H1 (cell line): Measurements from ENCODE around the gene TMEM266. TPM values are rescaled to one million over a fixed set of nuclear protein-coding genes. Genes with fewer than 3 reads are reported as not detected.

Experiments used
- CTCF ChIA-PET: fragments of 300-600 bp; sonication (Branson Sonifier 250); formaldehyde crosslinking; loops from one replicate; lab custom pipeline; 2021; ENCODE audit not compliant: partially characterized antibody; lab: Charles Lee
- POLR2A ChIA-PET: fragments of 300-600 bp; sonication (Branson Sonifier 250); formaldehyde crosslinking; loops from one replicate; lab custom pipeline; 2021; ENCODE audit warnings: inconsistent platforms; ENCODE audit not compliant: partially characterized antibody; lab: Charles Lee
- DNase-seq, 2 experiments: peaks; one replicate each; pipeline versions ENCODE4 v3.0.0 to v3.0.0-alpha.2; 2010 to 2022; ENCODE audit warnings: low spot score in 2 of 2, low read depth in 1 of 2, mixed read lengths in 1 of 2
- FAIRE-seq: peaks from 2 replicates; lab custom pipeline; 2011; peaks lifted over from hg19 to GRCh38; lab: Jason Lieb, UNC
- H2AFZ ChIP-seq: 2 replicates; pipeline ENCODE4 v1.8.1; 2012; ENCODE audit warnings: low read length, inconsistent platforms
- H2AK5ac ChIP-seq: 2 replicates; pipeline ENCODE4 v1.6.1; 2013; ENCODE audit warnings: low read depth, low read length
- H2BK120ac ChIP-seq: replicated peaks from 2 replicates; pipeline ENCODE3; 2013; ENCODE audit warnings: low read depth, low read length, inconsistent platforms
- H2BK12ac ChIP-seq: 2 replicates; pipeline ENCODE4 v1.6.1; 2013; ENCODE audit warnings: low read depth, low read length
- H2BK15ac ChIP-seq: 2 replicates; pipeline ENCODE4 v1.6.1; 2013; ENCODE audit warnings: low read length
- H2BK20ac ChIP-seq: 2 replicates; pipeline ENCODE4 v1.6.1; 2013; ENCODE audit warnings: low read length
- H2BK5ac ChIP-seq: 2 replicates; pipeline ENCODE4 v1.6.1; 2013; ENCODE audit warnings: low read depth, low read length
- H3K14ac ChIP-seq: 2 replicates; pipeline ENCODE4 v1.6.1; 2013; ENCODE audit warnings: inconsistent platforms; ENCODE audit not compliant: insufficient read length
- H3K18ac ChIP-seq: 2 replicates; pipeline ENCODE4 v1.6.1; 2013; ENCODE audit warnings: low read length; ENCODE audit errors: extremely low read depth
- H3K23ac ChIP-seq: 2 replicates; pipeline ENCODE4 v1.6.1; 2013; ENCODE audit warnings: inconsistent platforms; ENCODE audit not compliant: insufficient read length
- H3K23me2 ChIP-seq: 2 replicates; pipeline ENCODE4 v1.6.1; 2013; ENCODE audit warnings: low read depth, low read length
- H3K27ac ChIP-seq: 2 replicates; pipeline ENCODE4 v1.6.1; 2011; ENCODE audit warnings: low read depth, low read length, inconsistent platforms
- H3K27me3 ChIP-seq, 4 experiments: replicated peaks in 1 of 4; 1 replicate in 1 of 4; 2 replicates in 3 of 4; pipeline versions ENCODE4 v1.6.1 to v1.8.1; 2011 to 2013; ENCODE audit warnings: low read length in 3 of 4, mild to moderate bottlenecking in 3 of 4, inconsistent platforms in 2 of 4, mixed read lengths in 2 of 4, moderate library complexity in 1 of 4; ENCODE audit not compliant: control insufficient read depth in 3 of 4, insufficient read depth in 3 of 4; ENCODE audit errors: extremely low read depth in 1 of 4
- H3K36me3 ChIP-seq, 4 experiments: 2 replicates each; pipeline versions ENCODE4 v1.6.1 to v1.8.1; 2011 to 2013; ENCODE audit warnings: mild to moderate bottlenecking in 4 of 4, low read length in 3 of 4, moderate library complexity in 2 of 4, control low read depth in 1 of 4, inconsistent platforms in 1 of 4; ENCODE audit not compliant: insufficient read depth in 4 of 4, control insufficient read depth in 2 of 4
- H3K4ac ChIP-seq: replicated peaks from 2 replicates; pipeline ENCODE3; 2013; ENCODE audit warnings: low read length, low read depth, mixed read lengths, inconsistent platforms; ENCODE audit not compliant: insufficient read length
- H3K4me1 ChIP-seq, 4 experiments: replicated peaks in 1 of 4; 1 replicate in 1 of 4; 2 replicates in 3 of 4; pipeline versions ENCODE4 v1.6.1 to v1.8.1; 2011 to 2013; ENCODE audit warnings: low read length in 3 of 4, inconsistent platforms in 2 of 4, mixed read lengths in 1 of 4; ENCODE audit not compliant: insufficient read depth in 4 of 4, control insufficient read depth in 3 of 4
- H3K4me2 ChIP-seq, 2 experiments: 2 replicates each; pipeline versions ENCODE4 v1.6.1 to v1.8.1; 2011 to 2013; ENCODE audit warnings: low read depth in 2 of 2, low read length in 2 of 2, control low read depth in 1 of 2, inconsistent platforms in 1 of 2, mild to moderate bottlenecking in 1 of 2; ENCODE audit not compliant: insufficient read depth in 1 of 2
- H3K4me3 ChIP-seq, 4 experiments: fragments of 200-600, 300-600 bp in 1 of 4; sonication (generic), shearing (Covaris generic), sonication (Bioruptor Twin) in 1 of 4; 2 replicates each; pipeline versions ENCODE4 v1.5.1 to v1.8.1; 2011 to 2016; ENCODE audit warnings: low read length in 4 of 4, low read depth in 3 of 4, control low read depth in 2 of 4, inconsistent platforms in 2 of 4, mild to moderate bottlenecking in 2 of 4, mixed read lengths in 1 of 4, moderate library complexity in 1 of 4; ENCODE audit not compliant: insufficient read depth in 2 of 4; ENCODE audit errors: extremely low read depth in 1 of 4
- H3K56ac ChIP-seq: replicated peaks from 2 replicates; pipeline ENCODE3; 2013; ENCODE audit warnings: low read depth, mild to moderate bottlenecking, mixed read lengths, low read length, inconsistent platforms; ENCODE audit not compliant: insufficient read length
- H3K79me1 ChIP-seq: 2 replicates; pipeline ENCODE4 v1.6.1; 2013; ENCODE audit warnings: low read depth, low read length, control low read depth
- H3K79me2 ChIP-seq, 2 experiments: 2 replicates each; pipeline versions ENCODE4 v1.6.1 to v1.8.1; 2012 to 2013; ENCODE audit warnings: low read length in 2 of 2, mild to moderate bottlenecking in 2 of 2, inconsistent platforms in 1 of 2; ENCODE audit not compliant: insufficient read depth in 2 of 2, control insufficient read depth in 1 of 2
- H3K9ac ChIP-seq, 4 experiments: replicated peaks in 1 of 4; 1 replicate in 1 of 4; 2 replicates in 3 of 4; pipeline versions ENCODE4 v1.6.1 to v1.8.1; 2011 to 2013; ENCODE audit warnings: low read depth in 3 of 4, low read length in 3 of 4, control low read depth in 2 of 4, mild to moderate bottlenecking in 2 of 4, moderate library complexity in 2 of 4, inconsistent platforms in 1 of 4; ENCODE audit errors: extremely low read depth in 1 of 4
- H3K9me3 ChIP-seq, 2 experiments: 2 replicates each; pipeline versions ENCODE4 v1.6.1 to v1.8.1; 2012 to 2013; ENCODE audit warnings: mild to moderate bottlenecking in 2 of 2, moderate library complexity in 2 of 2, control low read depth in 1 of 2, inconsistent platforms in 1 of 2, low read depth in 1 of 2, low read length in 1 of 2, mixed read lengths in 1 of 2; ENCODE audit not compliant: insufficient read depth in 2 of 2
- H4K20me1 ChIP-seq, 2 experiments: replicated peaks in 1 of 2; 2 replicates each; pipeline versions ENCODE3 to v1.8.1; 2011 to 2013; ENCODE audit warnings: inconsistent platforms in 2 of 2, low read length in 2 of 2, mild to moderate bottlenecking in 1 of 2; ENCODE audit not compliant: insufficient read depth in 2 of 2, control insufficient read depth in 1 of 2
- H4K5ac ChIP-seq: 2 replicates; pipeline ENCODE4 v1.6.1; 2013; ENCODE audit warnings: low read length, low read depth, mixed read lengths, inconsistent platforms; ENCODE audit not compliant: insufficient read length
- H4K8ac ChIP-seq: 2 replicates; pipeline ENCODE4 v1.8.0; 2013; ENCODE audit warnings: mild to moderate bottlenecking, moderate library complexity, low read length, inconsistent platforms; ENCODE audit not compliant: insufficient read depth; ENCODE audit errors: extremely low read depth
- H4K91ac ChIP-seq: replicated peaks from 2 replicates; pipeline ENCODE3; 2013; ENCODE audit warnings: low read length, mixed read lengths, inconsistent platforms; ENCODE audit not compliant: insufficient read length
- ASH2L ChIP-seq: fragments of 200-600, 300-600 bp; sonication (generic); IDR thresholded peaks from one replicate; pipeline ENCODE4 v1.7.1; 2017; ENCODE audit warnings: low read length
- BACH1 ChIP-seq: IDR thresholded peaks from 2 replicates; pipeline ENCODE4 v1.6.1; 2012; ENCODE audit warnings: low read length, improper control_type of control experiment
- CBX5 ChIP-seq: fragments of 300-800, 300-1000 bp; sonication (generic); IDR thresholded peaks from 2 replicates; pipeline ENCODE4 v1.7.1; 2016; ENCODE audit warnings: antibody characterized with exemption, low read length, low read depth
- CEBPB ChIP-seq: IDR thresholded peaks from 2 replicates; pipeline ENCODE4 v1.6.1; 2012; ENCODE audit warnings: low read depth, low read length
- GTF2F1 ChIP-seq: IDR thresholded peaks from 2 replicates; pipeline ENCODE4 v1.6.1; 2012; ENCODE audit warnings: low read depth, low read length, improper control_type of control experiment, borderline replicate concordance
- MAFK ChIP-seq: IDR thresholded peaks from 2 replicates; pipeline ENCODE4 v1.6.1; 2012; ENCODE audit warnings: low read depth, mild to moderate bottlenecking, improper control_type of control experiment, low read length
- RBBP5 ChIP-seq: IDR thresholded peaks from 2 replicates; pipeline ENCODE4 v1.7.1; 2012; ENCODE audit warnings: low read depth, mild to moderate bottlenecking, inconsistent platforms, low read length, moderate library complexity, borderline replicate concordance
- SUZ12 ChIP-seq: fragments of 200-600 bp; sonication (generic); IDR thresholded peaks from 2 replicates; pipeline ENCODE4 v1.6.1; 2012; ENCODE audit warnings: mild to moderate bottlenecking, inconsistent platforms, low read length, moderate library complexity, mixed read lengths
- TBP ChIP-seq: IDR thresholded peaks from 2 replicates; pipeline ENCODE4 v1.6.1; 2011; ENCODE audit warnings: low read depth, low read length, improper control_type of control experiment
- TCF12 ChIP-seq: IDR thresholded peaks from 2 replicates; pipeline ENCODE4 v1.6.1; 2011; ENCODE audit warnings: low read depth, mild to moderate bottlenecking, low read length
- TEAD4 ChIP-seq: IDR thresholded peaks from 2 replicates; pipeline ENCODE4 v1.6.1; 2012; ENCODE audit warnings: low read depth, low read length, inconsistent platforms, mixed read lengths
- WGBS, 2 experiments: shearing (Covaris generic) in 1 of 2; methylation state at CpG; one replicate each; pipeline versions ENCODE4 v1.1.6 to v1.1.7; 2013 to 2015; ENCODE audit warnings: low lambda C conversion rate in 2 of 2, mixed read lengths in 2 of 2, inconsistent platforms in 1 of 2, low coverage in 1 of 2, missing lambda C conversion rate in 1 of 2; ENCODE audit not compliant: insufficient replicate concordance in 2 of 2, insufficient coverage in 1 of 2, insufficient read length in 1 of 2; ENCODE audit errors: extremely low coverage in 1 of 2, missing lambda C conversion rate in 1 of 2; 5-methylcytosine and 5-hydroxymethylcytosine counted together
- polyA plus RNA-seq, 7 experiments: library from polyadenylated mRNA; depleted of rRNA in 3 of 7; stranded (reverse) in 5 of 7; unstranded in 2 of 7; fragments of >200 nt in 5 of 7; fragments of 200-250 nt in 2 of 7; gene quantifications; 1 replicate in 5 of 7; 2 replicates in 1 of 7; 4 replicates in 1 of 7; pipeline versions ENCODE4 v1.2.1 to v1.2.3, GENCODE V29; 2011 to 2013; ENCODE audit warnings: missing spikeins in 2 of 7, mixed read lengths in 2 of 7
- total RNA-seq: library from RNA; stranded (reverse); fragmentation: NEBNext Ultra II Directional; extraction: Animal tissue kit (Norgen Biotek cat#: 25700); gene quantifications from 2 replicates; pipeline ENCODE4 v1.2.1, GENCODE V29; 2021

Gene TMEM266
- total and polyA plus RNA-seq, 2 of the 8 experiments (the other 6 are each of a cell fraction or from before 2014, with no cell fraction given), result 2.6 TPM

DNA sequence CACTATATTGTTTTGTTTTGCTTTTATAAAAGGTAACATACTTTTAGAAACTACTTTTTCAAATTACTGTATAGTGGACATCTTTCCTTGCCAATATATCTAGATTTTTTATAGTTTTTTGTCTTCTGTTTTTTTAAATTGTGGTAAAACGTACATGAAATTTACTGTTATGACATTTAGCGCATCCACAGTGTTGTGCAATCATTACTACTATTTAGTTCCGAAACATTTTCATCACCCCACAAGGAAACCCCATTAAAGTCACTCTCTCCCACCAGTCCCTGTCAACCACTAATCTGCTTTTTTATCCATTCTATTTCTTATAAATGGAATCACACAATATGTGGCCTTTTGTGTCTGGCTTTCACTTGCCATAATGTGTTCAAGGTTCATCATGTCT is 54.8 kb downstream of the TMEM266 start:
- no peak overlapping the region for H3K27ac ChIP-seq
- H4K91ac ChIP-seq, result no peak overlapping the region
- H3K4me3 ChIP-seq, result no peak overlapping the region
- H3K79me1 ChIP-seq, result no peaks in the 10 kb centered on the region
- no peak overlapping the region for H4K5ac ChIP-seq
- FAIRE-seq (no peak), DNase-seq (no peak)
- no peaks in the 10 kb centered on the region for H4K20me1 ChIP-seq
- H3K9me3 ChIP-seq, result no peaks in the 10 kb centered on the region
- H2BK20ac ChIP-seq, result no peak overlapping the region
- H3K18ac ChIP-seq, result no peak overlapping the region
- no peak overlapping the region for H2BK12ac ChIP-seq
- H3K36me3 ChIP-seq, result no peaks in the 10 kb centered on the region
- POLR2A ChIA-PET, result interaction anchor here (4.8 kb wide), 1 partner anchor 25 kb away, joined by 15 read pairs; no protein-coding TSS in a partner anchor
- H3K56ac ChIP-seq, result no peak overlapping the region
- no peak overlapping the region for H2BK15ac ChIP-seq
- no peaks in the 10 kb centered on the region for H3K27me3 ChIP-seq
- H3K79me2 ChIP-seq, result no peaks in the 10 kb centered on the region
- no peak overlapping the region for H2BK5ac ChIP-seq
- H3K4me2 ChIP-seq, result no peak overlapping the region
- no peak overlapping the region for H4K8ac ChIP-seq
- H2AK5ac ChIP-seq, result no peak overlapping the region
- 0 out of 2 replicates have a peak, but pooled peaks cover 2% of the 10 kb centered on the region for H3K23me2 ChIP-seq
- H2BK120ac ChIP-seq, result no peak overlapping the region
- WGBS, 2 experiments, result 87% methylated on average over 3 of the region's 3 CpGs; no CpG with 5 or more reads in 1 of the 2 experiments
- TF ChIP-seq MAFK (no peak), TBP (no peak), RBBP5 (no peak), CBX5 (no peak), BACH1 (no peak), TCF12 (no peak), SUZ12 (no peak), CEBPB (no peak), GTF2F1 (no peak), ASH2L (no peak), TEAD4 (no peak)
- TF ChIP-seq, all 59 proteins: peak for 0
- no peak overlapping the region for H2AFZ ChIP-seq
- CTCF ChIA-PET, result interaction anchor here (0.8 to 6.8 kb wide), 5 partner anchors 9 to 54 kb away, joined by 3 to 38 read pairs (median 6); partner anchors contain the start of gene TMEM266
- peaks cover 0 to 10% (median 7%) of the 10 kb centered on the region in 4 experiments; a peak in 6 of 7 replicates for H3K4me1 ChIP-seq
- no peak overlapping the region for H3K14ac ChIP-seq
- H3K9ac ChIP-seq, result no peak overlapping the region
- H3K4ac ChIP-seq, result no peak overlapping the region
- no peak overlapping the region for H3K23ac ChIP-seq
